Left lung (tissue), 10 donors: Measurements from ENCODE around the gene UQCRC2. TPM values are rescaled to one million over a fixed set of nuclear protein-coding genes. Genes with fewer than 3 reads are reported as not detected.
"Not testable (repeated sequence)": the region's sequence is repeated elsewhere in the genome, so short reads cannot be mapped to it uniquely, and the experiment has no call there.

Experiments
- ATAC-seq: fragments of 200-7000 bp; cut with Tn5 transposase; one replicate; pipeline ENCODE4 v1.9.1; 2020; ENCODE audit warnings: moderate library complexity
- DNase-seq, 4 donors: peaks; one replicate each; pipeline ENCODE4 v3.0.0-alpha.2; 2013 to 2020
- H3K27ac ChIP-seq, 2 donors: fragments of 200-600 bp; sonication (generic) in 1 of 2; one replicate each; pipeline versions ENCODE4 v1.5.0 to v1.8.0; 2020 to 2021
- H3K27me3 ChIP-seq, 2 donors: fragments of 200-600 bp; sonication (generic) in 1 of 2; one replicate each; pipeline versions ENCODE4 v1.5.0 to v1.8.0; 2020 to 2021
- H3K36me3 ChIP-seq, 2 donors: fragments of 200-600 bp; sonication (generic) in 1 of 2; one replicate each; pipeline versions ENCODE4 v1.5.0 to v1.8.0; 2020 to 2021
- H3K4me1 ChIP-seq, 2 donors: fragments of 200-600 bp; one replicate each; pipeline ENCODE4 v1.8.0; 2021
- H3K4me3 ChIP-seq, 2 donors: fragments of 200-600 bp; sonication (generic) in 1 of 2; one replicate each; pipeline versions ENCODE4 v1.5.0 to v1.8.0; 2020 to 2021; ENCODE audit warnings: mild to moderate bottlenecking in 1 of 2
- H3K9me3 ChIP-seq, 2 donors: fragments of 200-600 bp; sonication (generic) in 1 of 2; one replicate each; pipeline versions ENCODE4 v1.5.0 to v1.8.0; 2020 to 2021
- CTCF ChIP-seq, 2 donors: fragments of 200-600 bp; sonication (generic) in 1 of 2; IDR thresholded peaks; one replicate each; pipeline versions ENCODE4 v1.5.0 to v1.8.0; 2021; ENCODE audit warnings: antibody characterized with exemption in 2 of 2
- intact Hi-C, 2 donors: fragments of 100-400 bp; cut with DNase I; formaldehyde crosslinking; loops; one replicate each; pipeline versions ENCODE4 v1.11.2 to v1.14.2; 2022
- polyA plus RNA-seq, 6 donors: library from polyadenylated mRNA; unstranded; fragments of 120-200 nt; gene quantifications; one replicate each; pipeline ENCODE4 v1.2.1, GENCODE V29; 2013; ENCODE audit not compliant: insufficient read length in 6 of 6
- total RNA-seq, 2 donors: library from RNA; stranded (reverse); fragmentation: NEBNext Ultra II Directional; extraction: Animal tissue kit (Norgen Biotek cat#: 25700); gene quantifications; one replicate each; pipeline ENCODE4 v1.2.1, GENCODE V29; 2021
- donor health status: DM: no; HTN: yes; CAD: no.
- donor health status: DM: no; HTN: no; CAD: no.

Gene UQCRC2
- total and polyA plus RNA-seq, 8 donors: 167 to 292 (median 251) TPM

- ATAC-seq (no peak), DNase-seq (no peak)
- intact Hi-C loops: no loop called here
- Histone ChIP-seq H3K27me3 (no peaks in the 10 kb centered on the region), H3K4me1 (peaks cover 0 to 5% of the 10 kb centered on the region in 2 donors), H3K4me3 (no peak overlapping the region), H3K36me3 (no peaks in the 10 kb centered on the region), H3K9me3 (no peaks in the 10 kb centered on the region), H3K27ac (no peak overlapping the region)
- TF ChIP-seq CTCF (IDR thresholded peaks at IDR 0.05): no peak
Observed at GRCh38 chr16:21994856-21995465, 41.8 kb downstream of the UQCRC2 start.

- H3K9me3 ChIP-seq: no peaks in the 10 kb centered on the region
- no peak overlapping the region for H3K4me3 ChIP-seq
- no peak for DNase-seq
- intact Hi-C loops: no loop called here
- peak overlapping the region in 1 of 2 donors; percentile 28 for H3K27ac ChIP-seq
- no peak for ATAC-seq
- H3K27me3 ChIP-seq: no peaks in the 10 kb centered on the region
- no peaks in the 10 kb centered on the region for H3K36me3 ChIP-seq
- H3K4me1 ChIP-seq: peaks cover 6 to 15% of the 10 kb centered on the region in 2 donors
- no peak for TF ChIP-seq CTCF (IDR thresholded peaks at IDR 0.05)
Observed at GRCh38 chr16:21996923-21997696, 43.9 kb downstream of the UQCRC2 start.

GRCh38 chr16:21997697-21998480 lies 44.7 kb downstream of the UQCRC2 start:
- no peak overlapping the region for H3K4me3 ChIP-seq
- ATAC-seq: no peak
- DNase-seq: no peak
- TF ChIP-seq CTCF (IDR thresholded peaks at IDR 0.05): no peak
- peak overlapping the region in 1 of 2 donors; percentile 28 for H3K27ac ChIP-seq
- H3K9me3 ChIP-seq: no peaks in the 10 kb centered on the region
- no peaks in the 10 kb centered on the region for H3K27me3 ChIP-seq
- intact Hi-C loops: no loop called here
- H3K4me1 ChIP-seq: peaks cover 6 to 15% of the 10 kb centered on the region in 2 donors
- H3K36me3 ChIP-seq: no peaks in the 10 kb centered on the region

GRCh38 chr16:22001591-22001990 lies 48.4 kb downstream of the UQCRC2 start:
- TF ChIP-seq CTCF (IDR thresholded peaks at IDR 0.05): no peak
- intact Hi-C loops: loop anchor here in 1 of 2 donors (5.0 to 10.0 kb wide), 2 partner anchors 76 to 183 kb away; no protein-coding TSS in a partner anchor
- peak; percentile 31 for ATAC-seq

GRCh38 chr16:22002047-22002446 lies 48.9 kb downstream of the UQCRC2 start:
- H3K4me1 ChIP-seq: peaks cover 7 to 18% of the 10 kb centered on the region in 2 donors
- not testable (repeated sequence) for H3K27ac ChIP-seq, ATAC-seq, H3K27me3 ChIP-seq, DNase-seq, H3K36me3 ChIP-seq, H3K4me3 ChIP-seq, H3K9me3 ChIP-seq
- intact Hi-C loops: loop anchor here in 1 of 2 donors (5.0 to 10.0 kb wide), 2 partner anchors 75 to 183 kb away; no protein-coding TSS in a partner anchor

More at GRCh38 chr16:22001591-22001990, 48.4 kb downstream of the UQCRC2 start:
- no peaks in the 10 kb centered on the region for H3K9me3 ChIP-seq
- H3K36me3 ChIP-seq: no peaks in the 10 kb centered on the region
- H3K4me3 ChIP-seq: no peak overlapping the region
- H3K27ac ChIP-seq: no peak overlapping the region
- H3K4me1 ChIP-seq: peaks cover 6 to 15% of the 10 kb centered on the region in 2 donors
- H3K27me3 ChIP-seq: no peaks in the 10 kb centered on the region
- DNase-seq: no peak
